GM20000 (cell line): ENCODE data around the gene AMPD2.
"Not testable (repeated sequence)": the region's sequence is repeated elsewhere in the genome, so short reads cannot be mapped to it uniquely, and the experiment has no call there.

Experiments
- DNase-seq: peaks from one replicate; pipeline ENCODE4 v3.0.0; 2012; ENCODE audit warnings: low spot score
- CTCF ChIP-seq: IDR thresholded peaks from 2 replicates; pipeline ENCODE4 v1.5.1; 2012; ENCODE audit warnings: mild to moderate bottlenecking, control low read depth; ENCODE audit errors: extremely low read depth, missing control alignments

AMPD2 gene

GRCh38 chr1:109677459-109677858 is 57.8 kb downstream of the AMPD2 start:
- no peak for TF ChIP-seq CTCF
- no peak for DNase-seq

- not testable (repeated sequence) for DNase-seq
Observed at GRCh38 chr1:109678637-109679036, 59.0 kb downstream of the AMPD2 start.
